Measurements from ENCODE around the gene JMJD1C. TPM values are rescaled to one million over a fixed set of nuclear protein-coding genes. Genes with fewer than 3 reads are reported as not detected.

Gene JMJD1C
- total RNA-seq, 4 donors from 2014 or later = 92.0 to 153 (median 124) TPM

- H3K27ac ChIP-seq = no peak overlapping the region
- H3K36me3 ChIP-seq = no peaks in the 10 kb centered on the region
- no peak for TF ChIP-seq POLR2A (IDR thresholded peaks at IDR 0.05)
- TF ChIP-seq, protein P1, sequence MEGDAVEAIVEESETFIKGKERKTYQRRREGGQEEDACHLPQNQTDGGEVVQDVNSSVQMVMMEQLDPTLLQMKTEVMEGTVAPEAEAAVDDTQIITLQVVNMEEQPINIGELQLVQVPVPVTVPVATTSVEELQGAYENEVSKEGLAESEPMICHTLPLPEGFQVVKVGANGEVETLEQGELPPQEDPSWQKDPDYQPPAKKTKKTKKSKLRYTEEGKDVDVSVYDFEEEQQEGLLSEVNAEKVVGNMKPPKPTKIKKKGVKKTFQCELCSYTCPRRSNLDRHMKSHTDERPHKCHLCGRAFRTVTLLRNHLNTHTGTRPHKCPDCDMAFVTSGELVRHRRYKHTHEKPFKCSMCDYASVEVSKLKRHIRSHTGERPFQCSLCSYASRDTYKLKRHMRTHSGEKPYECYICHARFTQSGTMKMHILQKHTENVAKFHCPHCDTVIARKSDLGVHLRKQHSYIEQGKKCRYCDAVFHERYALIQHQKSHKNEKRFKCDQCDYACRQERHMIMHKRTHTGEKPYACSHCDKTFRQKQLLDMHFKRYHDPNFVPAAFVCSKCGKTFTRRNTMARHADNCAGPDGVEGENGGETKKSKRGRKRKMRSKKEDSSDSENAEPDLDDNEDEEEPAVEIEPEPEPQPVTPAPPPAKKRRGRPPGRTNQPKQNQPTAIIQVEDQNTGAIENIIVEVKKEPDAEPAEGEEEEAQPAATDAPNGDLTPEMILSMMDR (IDR thresholded peaks at IDR 0.05) = no peak
- no peak overlapping the region for H3K4me3 ChIP-seq
- no peaks in the 10 kb centered on the region for H3K9me3 ChIP-seq
- H3K27me3 ChIP-seq = no peaks in the 10 kb centered on the region
- DNase-seq = no peak
- H3K4me1 ChIP-seq = peaks cover 0 to 4% (median 0%) of the 10 kb centered on the region in 4 donors
These were observed 11.1 kb downstream of the JMJD1C start for GRCh38 chr10:63454631-63455030.

DNA sequence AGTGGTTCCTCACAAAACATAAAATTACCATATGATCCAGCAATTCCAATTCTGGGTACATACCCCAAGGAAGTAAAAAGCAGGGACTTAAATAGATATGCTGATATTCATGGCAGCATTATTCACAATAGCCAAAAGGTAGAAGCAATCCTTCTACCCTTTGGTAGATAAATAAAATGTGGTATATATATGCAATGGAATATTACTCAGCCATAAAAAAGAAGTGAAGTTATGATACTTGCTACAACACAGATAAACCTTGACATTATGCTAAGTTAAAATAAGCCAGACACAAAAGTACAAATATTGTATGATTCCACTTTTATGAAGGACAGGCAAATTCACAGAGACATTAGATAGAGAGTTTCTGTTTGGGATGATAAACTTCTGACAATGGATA is 13.3 kb downstream of the JMJD1C start:
- Histone ChIP-seq H3K4me1 (peaks cover 0 to 4% (median 0%) of the 10 kb centered on the region in 4 donors), H3K27me3 (no peaks in the 10 kb centered on the region), H3K4me3 (no peak overlapping the region), H3K36me3 (no peaks in the 10 kb centered on the region), H3K9me3 (no peaks in the 10 kb centered on the region), H3K27ac (no peak overlapping the region)
- DNase-seq = no peak
- TF ChIP-seq, protein P1 (IDR thresholded peaks at IDR 0.05) = no peak
- TF ChIP-seq POLR2A (IDR thresholded peaks at IDR 0.05) = no peak

GRCh38 chr10:63446716-63447440 is 18.9 kb downstream of the JMJD1C start:
- Histone ChIP-seq H3K27ac (no peak overlapping the region), H3K27me3 (no peaks in the 10 kb centered on the region)

DNA sequence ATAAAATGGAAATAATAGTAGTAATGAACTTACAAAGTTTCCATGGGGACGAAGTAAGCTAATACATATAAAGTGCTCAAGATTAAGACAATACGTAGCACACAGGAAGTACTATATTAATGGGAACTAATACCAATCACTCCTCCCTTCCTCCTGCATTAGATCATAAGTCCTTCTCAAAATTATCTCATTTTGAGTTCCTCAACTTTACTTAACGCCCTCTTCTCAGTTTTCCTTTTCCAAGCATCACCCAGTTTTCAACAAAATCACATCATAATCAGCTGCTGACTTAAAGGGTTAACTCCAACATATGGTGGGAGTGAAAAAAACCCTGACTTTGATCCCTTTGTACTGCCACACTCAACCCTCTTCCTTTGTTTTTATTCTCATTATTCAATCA is 24.4 kb downstream of the JMJD1C start:
- Histone ChIP-seq H3K4me3 (no peak overlapping the region), H3K27me3 (no peaks in the 10 kb centered on the region), H3K27ac (no peak overlapping the region), H3K4me1 (peaks cover 0 to 33% (median 0%) of the 10 kb centered on the region in 4 donors), H3K9me3 (no peaks in the 10 kb centered on the region), H3K36me3 (no peaks in the 10 kb centered on the region)
- TF ChIP-seq, protein P1 (IDR thresholded peaks at IDR 0.05) = no peak
- TF ChIP-seq POLR2A (IDR thresholded peaks at IDR 0.05) = no peak
- DNase-seq = no peak

More at GRCh38 chr10:63446716-63447440, 18.9 kb downstream of the JMJD1C start:
- DNase-seq = no peak
- Histone ChIP-seq H3K9me3 (no peaks in the 10 kb centered on the region), H3K4me1 (no peaks in the 10 kb centered on the region), H3K36me3 (no peaks in the 10 kb centered on the region), H3K4me3 (no peak overlapping the region)
- TF ChIP-seq, protein P1 (IDR thresholded peaks at IDR 0.05) = no peak
- TF ChIP-seq POLR2A (IDR thresholded peaks at IDR 0.05) = no peak

- no peak overlapping the region for H3K27ac ChIP-seq
- H3K4me1 ChIP-seq = peaks cover 0 to 37% (median 0%) of the 10 kb centered on the region in 4 donors
These were observed 26.2 kb downstream of the JMJD1C start for GRCh38 chr10:63439607-63440006.

More at GRCh38 chr10:63439607-63440006, 26.2 kb downstream of the JMJD1C start:
- no peaks in the 10 kb centered on the region for H3K27me3 ChIP-seq
- no peak overlapping the region for H3K4me3 ChIP-seq
- H3K36me3 ChIP-seq = no peaks in the 10 kb centered on the region
- H3K9me3 ChIP-seq = no peaks in the 10 kb centered on the region
- TF ChIP-seq, protein P1 (IDR thresholded peaks at IDR 0.05) = no peak
- TF ChIP-seq POLR2A (IDR thresholded peaks at IDR 0.05) = no peak
- no peak for DNase-seq
